Neuronal stem cell (in vitro differentiated cells): ENCODE measurements around the gene FAM114A2.

Experiments
- DNase-seq: peaks from one replicate; pipeline ENCODE4 v3.0.0-alpha.2; 2013; ENCODE audit warnings: low spot score
- H2AFZ ChIP-seq: one replicate; pipeline ENCODE4 v1.6.1; 2013; ENCODE audit warnings: mild to moderate bottlenecking, low read length, inconsistent platforms
- H2AK5ac ChIP-seq: 2 replicates; pipeline ENCODE4 v1.6.1; 2013; ENCODE audit warnings: low read depth, mild to moderate bottlenecking, inconsistent platforms, low read length, moderate library complexity, mixed read lengths
- H2BK120ac ChIP-seq: 2 replicates; pipeline ENCODE4 v1.6.1; 2013; ENCODE audit warnings: low read depth, mild to moderate bottlenecking, inconsistent platforms, low read length, moderate library complexity, mixed read lengths
- H2BK12ac ChIP-seq: one replicate; pipeline ENCODE4 v1.6.1; 2013; ENCODE audit warnings: low read length, inconsistent platforms
- H2BK15ac ChIP-seq: 2 replicates; pipeline ENCODE4 v1.6.1; 2013; ENCODE audit warnings: mild to moderate bottlenecking, low read length, inconsistent platforms, mixed read lengths
- H2BK5ac ChIP-seq: one replicate; pipeline ENCODE4 v1.6.1; 2013; ENCODE audit warnings: inconsistent platforms, mild to moderate bottlenecking, low read length, moderate library complexity
- H3K14ac ChIP-seq: one replicate; pipeline ENCODE4 v1.6.1; 2013; ENCODE audit warnings: low read length, inconsistent platforms
- H3K18ac ChIP-seq: 2 replicates; pipeline ENCODE4 v1.6.1; 2013; ENCODE audit warnings: low read length, inconsistent platforms
- H3K23ac ChIP-seq: 2 replicates; pipeline ENCODE4 v1.6.1; 2013; ENCODE audit warnings: low read depth, mild to moderate bottlenecking, mixed read lengths, low read length, inconsistent platforms; ENCODE audit not compliant: poor library complexity
- H3K27ac ChIP-seq: replicated peaks from 3 replicates; pipeline ENCODE4 v1.5.1; 2013; ENCODE audit warnings: low read length, inconsistent platforms
- H3K27me3 ChIP-seq, 3 experiments: 2 replicates each; pipeline ENCODE4 v1.6.1; 2013; ENCODE audit warnings: low read length in 3 of 3, mild to moderate bottlenecking in 2 of 3, inconsistent platforms in 1 of 3, low read depth in 1 of 3, mixed read lengths in 1 of 3, moderate library complexity in 1 of 3; ENCODE audit not compliant: control insufficient read depth in 3 of 3, insufficient read depth in 3 of 3
- H3K36me3 ChIP-seq, 2 donors: replicated peaks in 1 of 2; 2 replicates each; pipeline ENCODE4 v1.6.1; 2013; ENCODE audit warnings: low read length in 2 of 2; ENCODE audit not compliant: control insufficient read depth in 2 of 2, insufficient read depth in 2 of 2
- H3K4ac ChIP-seq: 2 replicates; pipeline ENCODE4 v1.6.1; 2013; ENCODE audit warnings: inconsistent platforms, mild to moderate bottlenecking, low read length, moderate library complexity
- H3K4me1 ChIP-seq, 2 donors: 1 replicate in 1 of 2; 2 replicates in 1 of 2; pipeline ENCODE4 v1.6.1; 2013; ENCODE audit warnings: low read length in 2 of 2, low read depth in 1 of 2; ENCODE audit not compliant: control insufficient read depth in 2 of 2, insufficient read depth in 1 of 2
- H3K4me2 ChIP-seq: one replicate; pipeline ENCODE4 v1.6.1; 2013; ENCODE audit warnings: mild to moderate bottlenecking, low read length, inconsistent platforms; ENCODE audit not compliant: insufficient read depth, poor library complexity, severe bottlenecking
- H3K4me3 ChIP-seq, 2 donors: 2 replicates each; pipeline ENCODE4 v1.5.1; 2013; ENCODE audit warnings: low read length in 2 of 2, mild to moderate bottlenecking in 2 of 2, inconsistent platforms in 1 of 2, moderate library complexity in 1 of 2
- H3K79me1 ChIP-seq: one replicate; pipeline ENCODE4 v1.6.1; 2013; ENCODE audit warnings: low read depth, mild to moderate bottlenecking, inconsistent platforms, low read length, moderate library complexity
- H3K9ac ChIP-seq: one replicate; pipeline ENCODE4 v1.6.1; 2013; ENCODE audit warnings: mild to moderate bottlenecking, low read depth, low read length, inconsistent platforms; ENCODE audit not compliant: poor library complexity
- H3K9me3 ChIP-seq, 2 donors: replicated peaks in 1 of 2; 2 replicates each; pipeline versions ENCODE3 to v1.6.1; 2013; ENCODE audit warnings: low read length in 2 of 2, mild to moderate bottlenecking in 2 of 2, inconsistent platforms in 1 of 2, low read depth in 1 of 2, mixed read lengths in 1 of 2, moderate library complexity in 1 of 2; ENCODE audit not compliant: control insufficient read depth in 2 of 2, insufficient read depth in 1 of 2
- H4K8ac ChIP-seq: one replicate; pipeline ENCODE4 v1.6.1; 2013; ENCODE audit warnings: low read depth, mild to moderate bottlenecking, inconsistent platforms, low read length, moderate library complexity
- H4K91ac ChIP-seq: one replicate; pipeline ENCODE4 v1.6.1; 2013; ENCODE audit warnings: low read length, low read depth, mild to moderate bottlenecking, inconsistent platforms; ENCODE audit not compliant: poor library complexity
- WGBS, 2 donors: extraction: QIAGEN DNeasy Blood & Tissue Kit; methylation state at CpG; one replicate each; pipeline ENCODE4 v1.1.7; 2013; ENCODE audit warnings: missing lambda C conversion rate in 2 of 2, mixed read lengths in 1 of 2; ENCODE audit not compliant: insufficient read length in 2 of 2, insufficient replicate concordance in 1 of 2; ENCODE audit errors: extremely low coverage in 2 of 2; 5-methylcytosine and 5-hydroxymethylcytosine counted together

FAM114A2 gene

DNA sequence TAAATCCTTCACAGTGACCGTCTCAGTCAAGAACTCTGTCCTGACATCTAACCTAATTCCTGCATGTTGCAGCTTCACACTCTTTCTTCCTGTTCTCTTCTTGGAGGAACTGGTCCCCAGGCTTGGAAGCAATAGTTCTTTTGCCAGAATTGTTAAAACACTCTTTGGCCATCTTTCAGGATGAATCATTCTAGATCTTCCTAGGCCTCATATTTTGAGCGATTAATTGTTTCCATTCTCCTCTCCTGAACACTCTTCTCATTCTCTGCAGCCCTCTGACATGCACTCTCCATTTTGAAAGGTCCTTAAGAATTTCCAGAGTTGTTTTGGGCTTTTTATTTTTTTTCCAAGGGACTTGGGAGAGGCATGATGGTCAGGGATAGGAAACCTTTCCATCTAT lies 85.8 kb downstream of the FAM114A2 start:
- no CpG with 5 or more reads among the region's 2 CpGs for WGBS, 2 donors
- Histone ChIP-seq H2AK5ac (no peak overlapping the region), H4K91ac (no peak overlapping the region), H3K23ac (no peak overlapping the region), H3K18ac (no peak overlapping the region), H3K27me3 (peaks cover 0 to 16% (median 0%) of the 10 kb centered on the region in 3 experiments), H3K9ac (no peak overlapping the region), H2AFZ (no peak overlapping the region), H4K8ac (no peak overlapping the region), H3K4ac (no peak overlapping the region), H2BK5ac (no peak overlapping the region), H2BK120ac (no peak overlapping the region), H3K79me1 (no peaks in the 10 kb centered on the region), H3K4me1 (no peaks in the 10 kb centered on the region), H3K4me2 (no peak overlapping the region), H3K9me3 (no peaks in the 10 kb centered on the region), H3K4me3 (no peak overlapping the region), H3K27ac (no peak overlapping the region), H2BK15ac (no peak overlapping the region), H3K14ac (no peak overlapping the region), H3K36me3 (no peaks in the 10 kb centered on the region), H2BK12ac (no peak overlapping the region)
- no peak for DNase-seq

DNA sequence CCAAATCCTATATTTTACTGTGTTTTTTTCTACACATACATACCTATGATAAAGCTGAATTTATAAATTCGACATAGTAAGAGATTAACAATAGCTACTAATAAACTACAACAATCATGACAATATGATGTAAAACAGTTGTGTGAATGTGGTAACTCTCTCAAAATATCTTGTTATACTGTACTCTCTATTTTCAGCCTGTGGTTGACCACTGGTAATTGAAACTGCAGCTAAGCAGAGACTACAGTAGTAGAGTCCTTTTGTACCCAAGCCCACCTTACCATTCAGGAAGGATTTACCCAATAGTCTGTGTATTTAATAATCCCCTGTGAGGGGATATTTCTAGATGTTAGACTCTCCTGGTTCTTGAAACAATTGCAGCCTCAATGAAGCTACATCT lies 86.7 kb downstream of the FAM114A2 start:
- H3K23ac ChIP-seq, result no peak overlapping the region
- H2AFZ ChIP-seq, result no peak overlapping the region
- H2BK120ac ChIP-seq, result no peak overlapping the region
- H4K91ac ChIP-seq, result no peak overlapping the region
- H3K4me2 ChIP-seq, result no peak overlapping the region
- H4K8ac ChIP-seq, result no peak overlapping the region
- no peak for DNase-seq
- no peak overlapping the region for H2BK5ac ChIP-seq
- H3K36me3 ChIP-seq, result no peaks in the 10 kb centered on the region
- no peak overlapping the region for H3K9ac ChIP-seq
- no peak overlapping the region for H3K4me3 ChIP-seq
- no peak overlapping the region for H2BK15ac ChIP-seq
- no CpG with 5 or more reads among the region's 1 CpG for WGBS, 2 donors
- H3K27me3 ChIP-seq, result peaks cover 0 to 16% (median 0%) of the 10 kb centered on the region in 3 experiments
- no peak overlapping the region for H3K14ac ChIP-seq
- H3K27ac ChIP-seq, result no peak overlapping the region
- H3K9me3 ChIP-seq, result no peaks in the 10 kb centered on the region
- H3K18ac ChIP-seq, result no peak overlapping the region
- no peak overlapping the region for H2BK12ac ChIP-seq
- H3K4ac ChIP-seq, result no peak overlapping the region
- H3K79me1 ChIP-seq, result no peaks in the 10 kb centered on the region
- H2AK5ac ChIP-seq, result no peak overlapping the region
- H3K4me1 ChIP-seq, result no peaks in the 10 kb centered on the region

DNA sequence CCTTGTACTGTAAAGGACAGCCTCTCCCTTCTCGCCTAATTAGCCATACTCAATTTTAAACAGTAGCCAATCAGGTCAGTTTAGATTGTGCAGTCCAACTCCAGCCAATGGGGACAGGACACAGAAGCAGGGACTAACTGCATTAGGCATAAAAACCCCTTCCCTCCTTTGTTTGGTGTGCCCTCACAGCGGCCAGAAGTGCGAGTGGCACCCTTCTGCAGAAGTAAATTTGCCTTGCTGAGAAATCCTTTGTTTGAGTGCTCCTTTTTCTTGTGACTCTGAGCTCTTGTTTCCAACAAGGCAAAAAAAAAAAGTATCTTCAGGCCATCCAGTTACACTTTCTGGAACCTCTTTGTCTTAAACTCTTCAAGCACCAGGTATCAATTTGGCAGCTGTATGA lies 97.4 kb downstream of the FAM114A2 start:
- Histone ChIP-seq H2AK5ac (no peak overlapping the region), H3K23ac (no peak overlapping the region), H3K4me3 (no peak overlapping the region), H4K8ac (no peak overlapping the region), H3K9ac (no peak overlapping the region), H4K91ac (no peak overlapping the region), H3K14ac (no peak overlapping the region), H3K79me1 (no peaks in the 10 kb centered on the region), H2AFZ (no peak overlapping the region), H2BK5ac (no peak overlapping the region), H2BK15ac (no peak overlapping the region), H3K9me3 (peaks cover 11 to 34% of the 10 kb centered on the region in 2 donors), H3K4ac (no peak overlapping the region), H3K27me3 (no peaks in the 10 kb centered on the region), H3K4me1 (no peaks in the 10 kb centered on the region), H3K4me2 (no peak overlapping the region), H2BK120ac (no peak overlapping the region), H3K18ac (no peak overlapping the region), H3K27ac (no peak overlapping the region), H2BK12ac (no peak overlapping the region), H3K36me3 (no peaks in the 10 kb centered on the region)
- no peak for DNase-seq
- no CpG with 5 or more reads among the region's 3 CpGs for WGBS, 2 donors
